Stimulated activated naive B cell treated with anti-CD40 and anti-IgM and Interleukin-4, amounts not matched to agents 10 μg/mL and 1 μg/mL and 100 μg/mL, for 72 hours (primary cell): ENCODE data around the gene SEC61B.

Experiments used
- ATAC-seq, 2 donors: fragments of 150-1000 bp; cut with Tn5 transposase; replicated peaks; 2 replicates each; pipeline ENCODE4 v1.10.0; 2021; ENCODE audit warnings: moderate library complexity in 1 of 2
- DNase-seq: peaks from one replicate; pipeline ENCODE4 v3.0.0; 2021
- H3K27ac Mint-ChIP-seq: one replicate; pipeline ENCODE4 v1.8.0; 2022; ENCODE audit warnings: mild to moderate bottlenecking, mixed read lengths
- H3K27me3 Mint-ChIP-seq, 2 donors: one replicate each; pipeline ENCODE4 v1.8.0; 2022; ENCODE audit warnings: mixed read lengths in 2 of 2
- H3K36me3 Mint-ChIP-seq, 2 donors: one replicate each; pipeline ENCODE4 v1.8.0; 2022; ENCODE audit warnings: mixed read lengths in 2 of 2, mild to moderate bottlenecking in 1 of 2
- H3K4me1 Mint-ChIP-seq, 2 donors: one replicate each; pipeline ENCODE4 v1.8.0; 2022; ENCODE audit warnings: mixed read lengths in 2 of 2, mild to moderate bottlenecking in 1 of 2
- H3K4me3 Mint-ChIP-seq, 2 donors: one replicate each; pipeline ENCODE4 v1.8.0; 2022; ENCODE audit warnings: mild to moderate bottlenecking in 2 of 2, mixed read lengths in 2 of 2, moderate library complexity in 1 of 2
- H3K9me3 Mint-ChIP-seq, 2 donors: one replicate each; pipeline ENCODE4 v1.8.0; 2022; ENCODE audit warnings: mixed read lengths in 2 of 2, mild to moderate bottlenecking in 1 of 2

The SEC61B gene

DNA sequence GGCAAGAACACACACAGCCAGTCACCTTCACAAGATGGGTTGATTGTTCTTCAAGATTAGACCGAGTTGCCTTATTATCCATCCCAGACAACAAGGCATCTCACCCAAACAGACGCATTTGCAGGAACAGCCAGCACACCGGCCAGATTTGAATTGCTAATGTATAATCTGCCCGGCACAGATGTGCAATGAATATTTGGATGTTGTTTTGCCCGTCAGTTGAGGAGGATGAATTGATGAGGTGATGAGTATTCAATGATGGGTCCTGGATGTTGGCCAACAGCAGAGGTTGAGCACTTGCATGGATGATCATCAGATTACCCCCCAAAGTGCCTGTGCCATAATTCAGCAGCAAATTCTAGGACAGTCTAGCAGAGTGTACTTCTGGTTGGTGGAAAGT is 20.5 kb upstream of the SEC61B start:
- no peak overlapping the region for H3K4me3 Mint-ChIP-seq
- no peaks in the 10 kb centered on the region for H3K27me3 Mint-ChIP-seq
- peaks cover 6% of the 10 kb centered on the region in 2 donors for H3K36me3 Mint-ChIP-seq
- peaks cover 0 to 6% of the 10 kb centered on the region in 2 donors for H3K9me3 Mint-ChIP-seq
- peaks cover 6 to 8% of the 10 kb centered on the region in 2 donors for H3K4me1 Mint-ChIP-seq
- ATAC-seq (no peak), DNase-seq (no peak)
- H3K27ac Mint-ChIP-seq: no peak overlapping the region

DNA sequence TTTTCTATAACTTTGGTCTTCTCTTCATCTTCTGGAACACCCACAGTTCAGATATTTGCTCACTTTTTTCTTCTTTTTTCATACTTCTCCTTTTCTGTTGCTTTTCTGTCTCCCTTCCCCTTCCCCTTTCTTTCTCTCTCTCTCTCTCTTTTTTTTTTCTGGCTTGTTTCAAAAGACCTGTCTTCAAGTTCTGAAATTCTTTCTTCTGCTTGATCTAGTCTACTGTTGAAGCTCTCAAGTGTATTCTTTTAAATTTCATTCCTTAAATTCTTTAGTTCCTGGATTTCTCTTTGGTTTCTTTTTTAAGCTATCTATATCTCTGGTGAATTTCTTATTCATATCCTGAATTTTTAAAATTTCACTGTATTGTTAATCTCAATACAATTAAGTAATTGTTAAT is 11.5 kb upstream of the SEC61B start:
- Mint-ChIP-seq H3K36me3 (peaks cover 44 to 49% of the 10 kb centered on the region in 2 donors), H3K4me3 (no peak overlapping the region), H3K4me1 (peaks cover 21 to 37% of the 10 kb centered on the region in 2 donors), H3K9me3 (peaks cover 11 to 19% of the 10 kb centered on the region in 2 donors), H3K27me3 (no peaks in the 10 kb centered on the region), H3K27ac (no peak overlapping the region)
- no peak for DNase-seq
- no peak for ATAC-seq

DNA sequence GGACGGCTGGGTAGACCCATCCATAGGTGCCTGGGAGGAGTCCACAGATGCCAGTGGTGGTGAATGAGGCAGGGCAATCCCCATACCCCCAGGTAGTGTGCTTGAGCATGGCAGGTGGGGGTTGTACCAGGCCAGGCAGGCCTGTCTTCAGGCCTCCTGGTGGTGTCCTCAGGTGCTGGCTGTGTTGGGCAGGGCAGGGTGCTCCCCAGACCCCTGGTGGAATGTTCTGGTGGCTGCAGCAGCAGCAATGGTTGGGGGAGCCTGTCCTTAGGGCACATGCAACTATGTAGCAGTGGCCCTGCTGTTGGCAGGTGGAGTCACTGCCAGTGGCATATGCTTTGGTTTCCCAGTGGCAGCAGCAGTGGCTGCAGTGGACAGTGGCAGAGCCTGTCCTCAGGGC is 10.3 kb upstream of the SEC61B start:
- H3K27me3 Mint-ChIP-seq: no peaks in the 10 kb centered on the region
- H3K4me3 Mint-ChIP-seq: no peak overlapping the region
- H3K9me3 Mint-ChIP-seq: peaks cover 11 to 15% of the 10 kb centered on the region in 2 donors
- DNase-seq (no peak), ATAC-seq (peak; percentile 27 to 28)
- H3K27ac Mint-ChIP-seq: no peak overlapping the region
- peaks cover 48 to 57% of the 10 kb centered on the region in 2 donors for H3K36me3 Mint-ChIP-seq
- H3K4me1 Mint-ChIP-seq: peaks cover 22 to 40% of the 10 kb centered on the region in 2 donors

DNA sequence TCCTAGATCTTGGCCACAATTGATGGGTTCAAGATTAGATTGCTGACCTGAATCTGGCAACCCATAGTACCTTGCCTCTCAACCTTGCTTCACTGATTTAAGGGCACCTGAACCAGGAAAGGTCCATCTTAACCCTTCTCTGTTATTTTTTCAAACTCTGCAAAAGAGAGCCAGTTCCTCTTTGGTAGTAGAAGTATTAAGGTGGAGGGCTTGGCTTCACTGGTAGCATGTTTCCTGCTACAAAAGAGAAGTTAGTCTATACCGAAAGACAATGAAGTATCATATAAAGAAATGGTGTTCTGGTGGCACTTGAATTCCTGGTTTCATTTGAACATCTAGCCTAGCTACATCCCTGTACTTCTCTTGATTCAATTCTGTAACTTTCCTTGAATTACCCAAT is 8.9 kb upstream of the SEC61B start:
- Mint-ChIP-seq H3K27me3 (no peaks in the 10 kb centered on the region), H3K4me1 (peaks cover 27 to 55% of the 10 kb centered on the region in 2 donors), H3K36me3 (peaks cover 58 to 72% of the 10 kb centered on the region in 2 donors), H3K4me3 (no peak overlapping the region), H3K9me3 (peaks cover 11 to 13% of the 10 kb centered on the region in 2 donors), H3K27ac (peak overlapping the region; percentile 86)
- peak; percentile 61 to 83 for ATAC-seq
- DNase-seq: no peak

DNA sequence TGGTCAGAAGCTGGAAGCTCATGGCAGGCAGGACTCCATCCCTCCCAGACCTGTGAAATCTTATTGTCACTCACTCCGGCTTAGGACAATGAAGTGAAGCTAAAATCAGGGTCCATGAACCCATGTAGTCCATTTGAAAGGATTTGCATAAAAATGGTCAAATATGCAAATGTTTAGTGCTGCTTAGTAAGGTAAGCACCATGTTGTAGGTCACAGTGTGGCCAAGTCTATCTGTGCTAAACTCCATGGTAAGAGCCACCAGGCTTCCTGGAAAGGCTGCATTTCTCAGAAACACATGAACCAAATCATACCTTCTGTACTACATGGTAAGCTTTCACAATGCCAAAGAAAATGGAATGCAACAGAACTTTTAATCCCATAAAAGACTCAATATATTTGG is 6.0 kb upstream of the SEC61B start:
- Mint-ChIP-seq H3K4me3 (no peak overlapping the region), H3K9me3 (peaks cover 7 to 8% of the 10 kb centered on the region in 2 donors), H3K4me1 (peaks cover 30 to 72% of the 10 kb centered on the region in 2 donors), H3K27ac (no peak overlapping the region), H3K36me3 (peaks cover 64 to 80% of the 10 kb centered on the region in 2 donors), H3K27me3 (no peaks in the 10 kb centered on the region)
- peak in 1 of 2 donors; percentile 51 for ATAC-seq
- DNase-seq: no peak

DNA sequence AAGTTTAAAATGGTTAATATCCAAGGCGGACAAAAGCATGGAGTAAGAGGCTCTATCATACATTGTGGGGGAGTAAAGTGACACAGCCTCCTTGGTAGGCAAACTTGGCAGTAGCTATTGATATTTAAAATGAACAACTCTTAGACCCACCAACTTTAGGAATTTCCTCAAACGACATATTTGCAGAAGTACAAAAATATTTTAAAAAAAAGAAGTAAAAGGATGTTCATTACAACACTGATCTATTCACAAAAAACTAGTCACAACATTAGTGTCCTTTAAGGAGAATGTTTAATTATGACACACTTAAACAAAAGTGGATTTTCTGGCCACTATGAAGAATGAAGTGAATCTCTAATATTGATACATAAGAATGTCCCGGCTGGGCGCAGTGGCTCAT is 2.1 kb upstream of the SEC61B start:
- peaks cover 58 to 78% of the 10 kb centered on the region in 2 donors for H3K36me3 Mint-ChIP-seq
- peaks cover 35 to 70% of the 10 kb centered on the region in 2 donors for H3K4me1 Mint-ChIP-seq

DNA sequence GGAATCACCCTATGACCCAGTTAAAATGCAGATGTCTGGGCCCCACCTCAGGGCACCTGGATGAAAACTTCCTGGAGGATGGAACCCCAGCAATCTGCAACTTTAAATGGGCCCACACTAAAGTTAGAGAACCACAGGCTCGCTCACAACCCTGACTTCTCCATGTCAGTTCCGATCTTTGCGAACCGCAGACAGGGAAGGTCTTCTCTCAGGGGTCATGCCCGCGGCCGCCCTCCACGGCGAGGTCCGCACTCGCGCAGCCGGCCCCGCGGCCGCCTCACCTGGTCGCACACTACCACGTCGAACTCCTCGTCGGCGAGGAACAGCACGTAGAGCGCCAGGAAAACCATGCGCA is 839 bp upstream of the SEC61B start:
- Mint-ChIP-seq H3K4me1 (peaks cover 37 to 76% of the 10 kb centered on the region in 2 donors), H3K36me3 (peaks cover 59 to 78% of the 10 kb centered on the region in 2 donors), H3K27me3 (no peaks in the 10 kb centered on the region), H3K27ac (peak overlapping the region; percentile 100), H3K4me3 (peak overlapping the region; percentile 89 to 99), H3K9me3 (no peaks in the 10 kb centered on the region)
- DNase-seq (no peak), ATAC-seq (no peak)

More for the DNA sequence above, 2.1 kb upstream of the SEC61B start:
- peak overlapping the region; percentile 75 to 89 for H3K4me3 Mint-ChIP-seq
- ATAC-seq (no peak), DNase-seq (no peak)
- no peaks in the 10 kb centered on the region for H3K27me3 Mint-ChIP-seq
- peak overlapping the region; percentile 42 for H3K27ac Mint-ChIP-seq
- H3K9me3 Mint-ChIP-seq: peaks cover 0 to 2% of the 10 kb centered on the region in 2 donors

DNA sequence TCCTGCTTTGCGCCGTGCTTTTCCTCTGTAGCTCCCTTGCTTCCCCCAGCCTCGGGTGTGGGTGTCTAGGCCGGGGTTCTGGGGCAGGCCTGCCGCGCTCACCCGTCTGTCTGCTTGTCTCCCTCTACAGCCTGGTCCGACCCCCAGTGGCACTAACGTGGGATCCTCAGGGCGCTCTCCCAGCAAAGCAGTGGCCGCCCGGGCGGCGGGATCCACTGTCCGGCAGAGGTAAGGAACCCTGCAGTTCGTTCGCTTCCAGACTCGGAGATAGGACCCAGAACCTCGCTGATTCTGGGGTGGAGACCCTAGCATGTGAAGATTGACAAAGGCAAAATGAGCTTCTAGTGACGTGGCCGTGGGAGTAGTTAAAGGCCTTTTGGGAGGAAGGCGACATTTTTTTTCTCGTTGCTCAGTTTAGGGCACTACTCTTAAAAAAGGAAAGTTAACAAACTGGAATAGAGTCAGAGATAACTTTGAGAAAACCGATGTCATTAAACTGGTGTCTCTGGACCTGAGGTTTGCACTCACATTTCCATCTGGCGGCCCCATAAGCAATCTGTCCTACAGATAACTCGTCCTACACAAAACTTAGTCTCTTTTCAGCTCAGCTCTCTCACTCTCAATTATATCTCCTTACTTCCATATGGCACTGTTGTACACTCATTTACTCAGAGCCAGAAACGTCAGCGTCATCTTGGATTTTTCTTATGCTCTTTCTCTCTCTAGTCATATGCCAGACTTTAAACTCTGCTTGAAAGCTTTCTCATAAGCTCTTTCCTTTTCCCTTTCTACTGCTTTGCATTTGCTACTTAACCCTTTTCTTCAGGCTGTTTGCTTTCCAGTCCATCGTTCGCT is 561 bp downstream of the SEC61B start:
- H3K9me3 Mint-ChIP-seq: no peaks in the 10 kb centered on the region
- H3K27ac Mint-ChIP-seq: peak overlapping the region; percentile 100
- peaks cover 62 to 71% of the 10 kb centered on the region in 2 donors for H3K36me3 Mint-ChIP-seq
- DNase-seq (no peak), ATAC-seq (peak in 1 of 2 donors; percentile 2)
- no peaks in the 10 kb centered on the region for H3K27me3 Mint-ChIP-seq
- peaks cover 38 to 74% of the 10 kb centered on the region in 2 donors for H3K4me1 Mint-ChIP-seq
- peak overlapping the region; percentile 89 to 99 for H3K4me3 Mint-ChIP-seq

DNA sequence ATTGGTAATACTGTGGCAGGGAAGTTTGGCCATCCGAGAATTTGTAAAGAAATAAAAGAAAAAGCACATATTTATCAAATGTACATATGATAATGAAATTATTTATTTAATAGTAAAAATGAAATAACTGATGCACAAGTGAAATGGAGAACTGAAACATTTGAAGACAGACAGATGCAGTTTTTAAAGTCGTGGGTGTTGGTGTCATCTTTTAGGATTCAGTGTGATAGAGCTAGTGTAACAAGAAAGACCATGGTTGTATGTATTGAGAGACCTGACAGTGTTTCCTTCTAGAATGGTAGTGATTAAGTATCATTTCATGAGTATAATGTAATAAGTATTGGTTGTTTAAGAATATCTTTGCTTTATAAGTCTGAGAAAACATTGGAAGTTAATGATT is 2.4 kb downstream of the SEC61B start:
- Mint-ChIP-seq H3K9me3 (no peaks in the 10 kb centered on the region), H3K4me1 (peaks cover 37 to 68% of the 10 kb centered on the region in 2 donors), H3K4me3 (peak overlapping the region; percentile 89 to 99), H3K36me3 (peaks cover 59 to 68% of the 10 kb centered on the region in 2 donors), H3K27ac (peak overlapping the region; percentile 100), H3K27me3 (no peaks in the 10 kb centered on the region)
- ATAC-seq: no peak
- no peak for DNase-seq

DNA sequence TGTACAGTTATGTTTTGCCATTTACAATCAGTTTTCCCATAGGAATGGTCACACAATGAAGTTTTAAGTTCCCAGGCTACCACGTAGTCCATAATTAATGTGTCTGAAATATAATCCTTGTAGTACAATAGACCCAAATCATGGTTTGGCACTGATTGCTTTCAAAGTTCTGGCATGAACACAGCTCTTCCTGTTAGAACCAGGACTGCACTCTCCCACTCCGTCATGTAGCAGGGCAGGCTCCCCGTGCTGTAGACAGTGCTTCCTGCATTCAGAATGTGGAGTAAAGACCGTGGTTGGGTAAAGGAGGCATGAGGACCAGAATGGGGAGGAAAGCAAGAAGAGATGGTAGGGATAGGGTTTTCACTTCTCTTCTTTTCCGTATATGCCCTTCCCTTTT is 4.0 kb downstream of the SEC61B start:
- H3K27me3 Mint-ChIP-seq: no peaks in the 10 kb centered on the region
- peaks cover 37 to 63% of the 10 kb centered on the region in 2 donors for H3K4me1 Mint-ChIP-seq
- peak overlapping the region in 1 of 2 donors; percentile 19 for H3K4me3 Mint-ChIP-seq
- no peaks in the 10 kb centered on the region for H3K9me3 Mint-ChIP-seq
- ATAC-seq: no peak
- no peak for DNase-seq
- H3K27ac Mint-ChIP-seq: peak overlapping the region; percentile 25
- H3K36me3 Mint-ChIP-seq: peaks cover 59 to 69% of the 10 kb centered on the region in 2 donors

DNA sequence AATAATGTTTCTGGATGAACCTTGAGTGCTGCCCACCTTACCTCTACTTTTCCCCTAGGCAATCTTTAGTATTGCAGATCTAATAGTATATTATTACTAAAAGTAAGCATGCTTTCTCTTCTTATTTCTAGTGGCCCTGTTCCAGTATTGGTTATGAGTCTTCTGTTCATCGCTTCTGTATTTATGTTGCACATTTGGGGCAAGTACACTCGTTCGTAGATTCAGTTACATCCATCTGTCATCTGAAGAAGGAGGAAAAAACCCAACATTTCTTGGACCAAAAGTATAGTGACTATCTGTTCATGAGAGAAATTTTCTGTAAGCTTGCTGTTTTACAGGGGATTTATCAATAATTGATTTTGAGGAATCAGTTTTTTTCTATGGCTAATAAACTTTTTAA is 8.1 kb downstream of the SEC61B start:
- no peak for ATAC-seq
- Mint-ChIP-seq H3K27ac (no peak overlapping the region), H3K4me3 (no peak overlapping the region), H3K9me3 (no peaks in the 10 kb centered on the region), H3K36me3 (peaks cover 51 to 71% of the 10 kb centered on the region in 2 donors), H3K4me1 (peaks cover 37 to 76% of the 10 kb centered on the region in 2 donors), H3K27me3 (no peaks in the 10 kb centered on the region)
- DNase-seq: no peak

DNA sequence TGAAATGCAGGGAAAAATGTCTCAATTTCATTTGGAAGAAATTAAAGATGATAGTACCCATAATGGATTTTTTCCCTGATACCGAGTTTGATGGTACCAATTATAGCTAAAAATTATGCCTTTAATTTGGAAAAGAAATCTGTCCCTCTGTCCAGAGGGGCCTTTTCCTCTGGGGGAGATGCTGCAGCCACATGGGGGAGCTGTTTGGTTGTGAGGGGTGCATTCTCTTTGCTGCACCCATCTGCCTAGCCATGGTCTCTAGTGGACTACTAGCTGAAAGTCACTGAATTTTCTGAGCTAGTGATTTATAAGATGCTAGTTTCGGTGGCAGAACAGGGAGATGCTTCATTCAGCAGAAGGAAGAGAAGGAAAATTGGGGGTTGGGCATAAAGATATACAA is 9.6 kb downstream of the SEC61B start:
- Mint-ChIP-seq H3K27me3 (no peaks in the 10 kb centered on the region), H3K36me3 (peaks cover 38 to 56% of the 10 kb centered on the region in 2 donors)

DNA sequence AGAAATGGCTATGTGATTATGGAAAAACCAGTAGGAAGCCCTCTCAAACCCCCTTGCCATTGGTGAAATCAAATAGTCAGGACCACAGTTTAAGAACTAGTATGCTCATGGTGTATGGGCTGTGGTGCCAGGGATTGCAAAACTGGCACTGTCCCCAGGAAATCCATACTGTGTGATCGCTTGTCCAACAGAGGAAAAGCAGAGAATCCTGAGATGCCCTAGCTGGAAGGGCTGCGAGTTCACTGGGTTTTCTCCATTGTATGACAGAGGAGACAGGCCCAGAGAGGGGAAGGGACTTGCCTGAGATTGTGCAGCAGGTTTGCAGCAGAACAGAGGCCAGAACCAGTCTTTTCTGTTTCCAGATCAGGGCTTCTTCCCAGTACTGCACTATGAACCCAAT is 12.5 kb downstream of the SEC61B start:
- H3K27ac Mint-ChIP-seq: peak overlapping the region; percentile 98

More for the DNA sequence above, 9.6 kb downstream of the SEC61B start:
- DNase-seq: peak; percentile 28
- no peak for ATAC-seq
- H3K4me1 Mint-ChIP-seq: peaks cover 39 to 76% of the 10 kb centered on the region in 2 donors
- no peak overlapping the region for H3K4me3 Mint-ChIP-seq
- H3K27ac Mint-ChIP-seq: no peak overlapping the region
- H3K9me3 Mint-ChIP-seq: no peaks in the 10 kb centered on the region

DNA sequence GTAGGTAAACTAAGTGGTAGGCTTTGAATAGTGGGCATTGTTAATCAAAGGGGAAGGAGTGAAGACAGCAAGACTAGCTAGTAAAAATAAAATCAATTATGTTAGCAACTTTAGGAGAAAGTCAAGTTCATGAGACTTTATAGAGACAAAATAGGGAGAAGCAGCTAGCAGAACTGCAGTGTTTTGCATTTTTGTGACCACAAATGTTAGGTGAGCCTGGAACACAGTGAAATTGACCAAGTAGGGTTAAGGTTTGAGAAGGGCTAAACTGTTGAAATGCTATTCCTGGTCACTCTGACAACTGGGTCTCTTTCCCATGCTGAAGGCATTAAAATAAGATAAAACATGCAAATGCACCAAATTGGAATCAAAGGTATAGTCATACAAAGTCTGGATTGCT is 13.0 kb downstream of the SEC61B start:
- DNase-seq (no peak), ATAC-seq (no peak)
- no peaks in the 10 kb centered on the region for H3K27me3 Mint-ChIP-seq
- H3K9me3 Mint-ChIP-seq: peaks cover 2 to 3% of the 10 kb centered on the region in 2 donors
- H3K4me3 Mint-ChIP-seq: peak overlapping the region; percentile 19 to 52
- peaks cover 50 to 86% of the 10 kb centered on the region in 2 donors for H3K4me1 Mint-ChIP-seq
- H3K36me3 Mint-ChIP-seq: peaks cover 39 to 68% of the 10 kb centered on the region in 2 donors
- peak overlapping the region; percentile 98 for H3K27ac Mint-ChIP-seq

More for the DNA sequence above, 12.5 kb downstream of the SEC61B start:
- peaks cover 35 to 63% of the 10 kb centered on the region in 2 donors for H3K36me3 Mint-ChIP-seq
- H3K27me3 Mint-ChIP-seq: no peaks in the 10 kb centered on the region
- H3K4me1 Mint-ChIP-seq: peaks cover 46 to 82% of the 10 kb centered on the region in 2 donors
- peak overlapping the region; percentile 19 to 52 for H3K4me3 Mint-ChIP-seq
- peaks cover 2 to 3% of the 10 kb centered on the region in 2 donors for H3K9me3 Mint-ChIP-seq
- DNase-seq: no peak
- no peak for ATAC-seq
